CD4-positive, alpha-beta T cell treated with Interleukin-12 subunit alpha and Interleukin-12 subunit beta, for 1 hour (primary cell): ENCODE results near the gene NELFE.

Experiments
- DNase-seq: peaks from one replicate; pipeline ENCODE4 v3.0.0-alpha.2; 2020

NELFE gene

DNA sequence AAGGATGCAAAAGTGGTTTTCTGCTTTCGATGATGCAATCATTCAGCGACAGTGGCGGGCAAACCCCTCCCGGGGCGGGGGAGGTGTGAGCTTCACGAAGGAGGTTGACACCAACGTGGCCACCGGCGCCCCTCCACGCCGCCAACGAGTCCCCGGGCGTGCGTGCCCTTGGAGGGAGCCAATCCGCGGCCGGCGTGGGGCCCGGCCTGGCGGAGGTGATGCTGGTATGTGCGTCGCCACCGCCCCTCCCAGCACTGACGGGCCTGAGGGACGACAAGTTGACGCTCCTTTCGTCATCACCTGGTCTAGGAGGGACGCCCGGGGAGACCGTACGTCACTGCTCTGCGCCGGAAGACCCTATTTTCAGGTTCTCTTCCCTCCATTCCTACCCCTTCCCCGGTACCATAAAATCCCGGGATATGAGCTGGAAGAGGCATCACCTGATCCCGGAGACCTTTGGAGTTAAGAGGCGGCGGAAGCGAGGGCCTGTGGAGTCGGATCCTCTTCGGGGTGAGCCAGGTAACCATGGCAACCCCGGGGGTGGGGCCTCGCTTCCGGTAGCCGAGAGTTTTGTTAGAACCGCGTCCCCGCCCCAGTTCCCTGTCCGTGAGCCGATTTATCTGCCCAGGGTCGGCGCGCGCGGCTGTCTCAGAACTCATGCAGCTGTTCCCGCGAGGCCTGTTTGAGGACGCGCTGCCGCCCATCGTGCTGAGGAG is 13.4 kb upstream of the NELFE start, which contains the start of gene DXO:
Gene DXO (minus strand): TSS at position 146 of the 716 bp plus-strand sequence. CDS start 463 bp downstream, outside the sequence.
- peak; percentile 98 for DNase-seq

DNA sequence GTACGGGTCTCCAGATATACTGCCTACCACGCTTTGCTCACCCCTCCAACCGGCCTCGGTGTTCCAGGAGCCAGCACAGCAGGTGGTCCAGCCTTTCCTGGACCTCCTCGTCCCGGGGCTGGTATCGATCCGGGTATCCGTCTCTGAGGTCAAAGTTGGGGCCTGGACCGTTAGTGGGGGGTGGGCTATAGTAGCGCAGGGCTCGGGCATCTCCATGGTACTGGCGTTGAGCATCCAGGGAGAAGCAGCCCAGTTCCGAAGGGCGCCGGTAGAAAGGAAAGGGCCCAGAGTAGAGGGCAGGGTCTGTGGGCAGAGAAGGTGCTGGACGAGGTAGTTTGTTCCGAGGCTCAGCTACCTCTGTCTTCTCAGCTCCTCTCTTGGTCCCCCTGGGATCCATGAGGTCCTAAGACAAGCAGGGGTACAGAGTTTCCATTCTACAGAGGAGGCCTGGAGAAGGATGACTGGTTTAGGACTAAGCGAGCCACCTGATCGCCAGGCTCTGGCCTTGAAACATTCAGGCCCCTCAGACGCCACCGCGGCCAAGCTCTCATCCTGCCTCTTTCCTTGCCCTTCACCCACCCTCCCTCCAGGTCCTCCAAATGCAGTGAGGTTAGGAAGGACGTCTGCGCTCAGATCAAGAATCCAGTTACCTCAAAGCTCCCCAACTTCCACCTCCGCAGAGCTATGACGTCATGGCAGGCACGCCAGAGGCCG is 12.7 kb upstream of the NELFE start:
- no peak for DNase-seq

DNA sequence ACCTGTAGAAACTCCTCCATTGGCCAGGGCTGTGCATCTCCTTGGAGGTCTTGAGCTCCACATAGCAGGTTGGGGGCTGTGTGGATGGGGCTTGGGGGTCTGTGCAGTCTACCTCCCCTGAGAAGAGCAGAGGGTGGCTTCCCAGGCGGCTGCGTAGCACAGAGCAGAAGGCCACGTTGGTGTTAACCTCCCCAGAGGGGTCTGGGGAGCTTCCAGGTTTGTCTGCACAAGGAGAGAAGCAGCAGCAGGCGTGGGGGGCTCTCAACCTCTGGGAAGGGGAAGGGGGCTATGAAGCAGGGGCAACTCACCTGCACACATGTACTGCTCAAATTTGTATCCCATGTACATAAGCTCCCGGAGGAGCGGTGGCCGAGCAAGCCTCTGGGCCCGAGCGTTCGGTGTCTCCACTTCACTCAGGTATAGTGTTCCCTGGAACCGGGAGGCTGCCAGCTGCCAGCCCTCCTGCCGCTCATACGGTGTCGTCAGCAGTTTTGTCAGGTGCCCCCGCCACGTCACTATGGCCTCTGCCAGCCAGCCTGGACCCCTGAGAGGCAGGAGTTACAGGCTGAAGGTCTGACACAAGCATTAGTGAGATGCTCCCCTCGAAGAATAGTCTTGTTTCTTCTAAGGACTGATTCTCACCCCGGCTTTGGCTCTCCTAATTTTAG is 12.0 kb upstream of the NELFE start:
- no peak for DNase-seq

DNA sequence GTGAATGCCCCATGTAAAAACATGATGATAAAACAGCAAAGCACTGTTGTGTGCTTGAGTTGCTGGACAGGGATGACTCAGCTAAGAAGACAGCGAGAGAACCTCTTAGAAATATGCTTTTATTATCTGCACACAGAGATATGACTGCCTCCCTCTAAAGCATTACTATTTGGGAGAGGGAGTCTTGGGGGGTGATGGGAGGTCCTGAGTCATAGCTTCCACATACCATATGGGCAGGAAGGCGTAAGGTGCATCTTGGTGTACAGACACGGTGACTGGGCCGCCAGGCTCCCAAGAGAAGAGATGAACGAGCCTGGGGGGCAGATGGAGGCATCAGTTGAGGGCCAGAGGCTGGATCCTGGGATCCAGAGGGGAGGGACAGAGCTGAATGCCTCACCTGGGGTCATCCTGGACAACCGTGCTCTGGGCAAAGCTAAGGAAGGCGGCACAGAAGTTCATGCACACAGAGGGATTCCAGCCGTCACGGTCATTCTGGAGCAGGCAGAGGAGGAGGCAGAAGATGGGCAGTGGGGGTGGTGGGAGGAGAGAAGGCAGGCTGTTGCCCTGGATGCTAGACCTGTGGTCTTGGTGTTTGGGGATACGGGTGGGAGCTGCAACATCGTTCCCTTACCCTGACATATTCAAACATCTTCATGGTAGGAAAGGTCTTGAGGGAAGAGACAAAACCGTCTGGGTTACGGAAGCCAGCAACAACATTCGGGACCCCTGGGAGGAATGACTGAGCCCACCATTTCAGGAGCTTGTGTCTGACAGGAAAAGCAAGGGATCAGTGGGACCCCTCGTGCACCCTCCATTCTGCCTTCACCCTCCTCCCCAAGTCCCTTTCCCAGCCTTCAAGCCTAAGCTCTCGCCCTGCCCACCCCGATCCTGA is 11.2 kb upstream of the NELFE start:
- no peak for DNase-seq

DNA sequence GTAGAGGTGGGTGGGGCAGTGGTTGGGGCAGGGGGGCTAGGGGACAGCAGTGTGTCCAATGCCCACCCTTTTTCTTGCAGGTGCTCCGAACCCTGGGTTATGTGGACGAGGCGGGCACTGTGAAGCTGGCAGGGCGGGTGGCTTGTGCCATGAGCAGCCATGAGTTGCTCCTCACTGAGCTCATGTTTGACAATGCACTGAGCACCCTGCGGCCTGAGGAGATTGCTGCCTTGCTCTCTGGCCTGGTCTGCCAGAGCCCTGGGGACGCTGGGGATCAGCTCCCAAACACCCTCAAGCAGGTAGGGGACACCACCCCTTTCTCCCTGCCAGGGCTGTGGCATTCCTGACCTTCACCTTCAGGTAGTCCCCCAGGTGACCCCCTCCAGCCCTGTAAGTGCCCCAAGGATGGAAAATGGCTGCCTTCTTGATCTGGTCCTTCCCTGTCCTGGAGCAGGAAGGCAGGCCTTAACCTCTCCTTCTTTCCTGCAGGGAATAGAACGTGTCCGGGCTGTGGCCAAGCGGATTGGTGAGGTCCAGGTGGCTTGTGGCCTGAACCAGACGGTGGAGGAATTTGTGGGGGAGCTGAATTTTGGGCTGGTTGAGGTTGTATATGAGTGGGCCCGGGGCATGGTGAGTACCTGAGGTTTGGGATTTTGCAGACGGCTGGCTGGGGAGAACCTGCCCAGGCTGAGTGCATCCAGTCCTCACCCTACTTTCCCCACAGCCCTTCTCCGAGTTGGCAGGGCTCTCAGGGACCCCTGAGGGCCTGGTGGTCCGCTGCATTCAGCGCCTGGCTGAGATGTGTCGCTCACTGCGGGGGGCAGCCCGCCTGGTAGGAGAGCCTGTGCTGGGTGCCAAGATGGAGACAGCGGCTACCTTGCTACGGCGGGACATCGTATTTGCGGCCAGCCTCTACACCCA is 10.3 kb upstream of the NELFE start:
- DNase-seq, result no peak

DNA sequence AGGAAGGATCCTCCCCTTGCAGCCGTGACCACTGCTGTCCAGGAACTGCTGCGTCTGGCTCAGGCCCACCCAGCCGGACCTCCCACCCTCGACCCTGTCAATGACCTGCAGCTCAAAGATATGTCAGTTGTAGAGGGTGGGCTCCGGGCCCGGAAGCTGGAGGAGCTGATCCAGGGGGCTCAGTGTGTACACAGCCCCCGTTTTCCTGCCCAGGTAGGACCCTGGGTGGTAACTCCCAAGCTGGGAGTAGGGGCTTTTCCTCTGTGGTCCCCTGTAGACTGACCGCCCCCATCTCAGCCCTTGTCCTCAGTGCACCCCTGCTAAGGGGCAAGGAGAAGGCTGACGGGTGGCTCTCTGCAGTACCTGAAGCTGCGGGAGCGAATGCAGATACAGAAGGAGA is 9.6 kb upstream of the NELFE start:
- DNase-seq, result no peak

DNA sequence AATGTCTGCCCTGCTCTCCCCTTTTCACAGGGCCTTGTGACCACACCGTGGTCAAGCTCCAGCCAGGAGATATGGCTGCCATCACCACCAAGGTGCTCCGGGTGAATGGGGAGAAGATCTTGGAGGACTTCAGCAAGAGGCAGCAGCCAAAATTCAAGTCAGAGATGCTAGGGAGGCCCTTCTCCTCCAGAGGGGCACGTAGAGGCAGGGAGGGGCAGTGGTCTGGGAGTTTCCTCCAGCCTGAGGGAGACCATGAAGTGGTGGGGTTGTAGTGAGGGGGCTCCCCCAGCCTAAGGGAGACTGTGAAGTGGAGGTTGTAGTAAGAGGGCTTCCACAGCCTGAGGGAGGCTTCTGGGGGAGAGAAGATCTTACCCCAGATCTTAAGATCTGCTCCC is 9.2 kb upstream of the NELFE start:
- DNase-seq, result no peak

DNA sequence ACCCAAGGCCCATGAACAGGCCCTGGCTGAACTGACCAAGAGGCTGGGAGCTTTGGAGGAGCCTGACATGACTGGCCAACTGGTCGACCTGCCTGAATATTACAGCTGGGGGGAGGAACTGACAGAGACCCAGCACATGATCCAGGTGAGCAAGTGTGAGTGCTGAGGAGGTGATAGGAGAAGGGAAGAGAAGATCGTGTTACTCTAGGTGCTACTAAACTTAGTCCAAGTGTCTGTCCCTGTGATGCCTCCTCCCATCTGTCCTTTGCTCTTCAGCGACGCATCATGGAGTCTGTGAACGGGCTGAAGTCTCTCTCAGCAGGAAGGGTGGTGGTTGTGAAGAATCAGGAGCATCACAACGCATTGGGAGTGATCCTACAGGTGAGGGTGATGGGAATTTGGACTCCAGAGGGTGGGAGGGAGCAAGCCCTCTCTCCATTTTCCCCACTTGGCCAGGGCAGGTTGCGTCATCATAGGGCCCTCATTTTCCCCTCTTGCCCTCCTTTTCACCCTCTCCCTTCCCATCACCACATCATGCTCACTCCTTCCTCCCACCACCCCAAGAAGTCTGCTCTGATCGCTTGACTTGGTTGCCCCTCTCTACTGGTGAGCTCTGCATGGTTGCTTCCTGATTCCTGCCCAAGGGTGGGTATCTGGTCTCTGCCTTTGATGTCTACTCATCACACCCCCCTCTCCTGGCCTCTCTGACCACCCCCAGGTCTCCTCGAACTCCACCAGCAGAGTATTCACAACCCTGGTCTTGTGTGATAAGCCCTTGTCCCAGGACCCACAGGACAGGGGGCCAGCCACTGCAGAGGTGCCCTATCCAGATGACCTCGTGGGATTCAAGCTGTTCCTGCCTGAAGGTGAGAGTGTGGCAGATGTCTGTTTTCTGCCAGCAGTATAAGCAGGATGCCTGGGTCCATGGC is 8.5 kb upstream of the NELFE start:
- no peak for DNase-seq

DNA sequence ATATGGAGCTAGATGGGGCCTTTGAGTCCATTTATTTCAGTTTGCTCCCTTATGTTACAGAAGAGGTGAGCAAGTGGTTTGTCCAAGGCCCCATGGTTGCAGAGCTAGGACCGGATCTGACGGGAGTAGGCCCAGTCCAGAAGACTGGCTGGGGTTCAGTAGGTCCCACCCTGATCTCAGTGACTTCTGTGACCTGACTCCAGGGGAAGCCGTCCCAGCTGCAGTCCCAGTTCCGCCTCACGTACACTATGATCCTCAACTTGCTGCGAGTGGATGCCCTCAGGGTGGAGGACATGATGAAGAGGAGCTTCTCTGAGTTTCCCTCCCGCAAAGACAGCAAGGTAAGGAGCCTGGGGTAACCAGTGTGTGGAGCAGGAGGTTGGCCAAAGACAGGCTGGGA is 7.7 kb upstream of the NELFE start:
- no peak for DNase-seq

DNA sequence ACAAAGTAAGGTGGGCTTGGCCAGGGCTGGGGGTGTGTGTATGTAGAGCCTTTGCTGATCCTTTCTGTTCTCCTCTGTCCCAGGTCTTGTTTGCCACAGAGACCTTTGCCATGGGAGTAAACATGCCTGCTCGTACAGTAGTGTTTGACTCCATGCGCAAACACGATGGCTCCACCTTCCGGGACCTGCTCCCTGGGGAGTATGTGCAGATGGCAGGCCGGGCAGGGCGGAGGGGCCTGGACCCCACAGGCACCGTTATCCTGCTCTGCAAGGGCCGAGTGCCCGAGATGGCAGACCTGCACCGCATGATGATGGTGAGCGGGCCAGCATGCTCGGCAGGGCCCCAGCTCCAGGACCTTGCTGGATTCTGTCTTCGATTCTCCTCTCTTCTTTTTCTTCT is 6.9 kb upstream of the NELFE start:
- no peak for DNase-seq

DNA sequence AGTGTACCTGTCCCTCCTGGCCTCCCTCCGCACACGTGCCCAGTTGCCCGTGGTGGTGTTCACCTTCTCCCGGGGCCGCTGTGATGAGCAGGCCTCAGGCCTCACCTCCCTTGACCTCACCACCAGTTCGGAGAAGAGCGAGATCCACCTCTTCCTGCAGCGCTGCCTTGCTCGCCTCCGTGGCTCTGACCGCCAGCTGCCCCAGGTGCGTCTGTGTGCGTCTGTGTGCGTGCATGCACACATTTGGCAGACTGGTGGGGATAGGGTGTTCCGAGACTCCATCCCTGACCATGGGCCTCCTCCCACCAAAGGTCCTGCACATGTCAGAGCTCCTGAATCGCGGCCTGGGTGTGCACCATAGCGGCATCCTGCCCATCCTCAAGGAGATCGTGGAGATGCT is 5.2 kb upstream of the NELFE start:
- no peak for DNase-seq

DNA sequence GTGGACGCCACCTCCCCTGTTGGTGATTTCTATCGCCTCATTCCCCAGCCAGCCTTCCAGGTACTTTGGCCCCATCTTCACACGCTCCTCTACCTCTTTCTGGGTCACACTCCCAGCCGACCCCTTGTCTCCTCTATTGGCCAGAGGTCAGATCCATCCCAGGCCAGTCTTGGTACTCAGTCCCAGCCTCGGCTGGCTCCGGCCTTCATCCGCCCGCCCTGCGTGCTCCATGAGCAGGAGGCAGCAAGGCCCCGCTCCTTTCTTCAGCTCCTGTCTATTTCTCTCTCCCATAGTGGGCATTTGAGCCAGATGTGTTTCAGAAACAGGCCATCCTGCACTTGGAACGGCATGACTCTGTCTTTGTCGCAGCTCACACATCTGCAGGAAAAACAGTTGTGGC is 2.8 kb upstream of the NELFE start:
- no peak for DNase-seq

DNA sequence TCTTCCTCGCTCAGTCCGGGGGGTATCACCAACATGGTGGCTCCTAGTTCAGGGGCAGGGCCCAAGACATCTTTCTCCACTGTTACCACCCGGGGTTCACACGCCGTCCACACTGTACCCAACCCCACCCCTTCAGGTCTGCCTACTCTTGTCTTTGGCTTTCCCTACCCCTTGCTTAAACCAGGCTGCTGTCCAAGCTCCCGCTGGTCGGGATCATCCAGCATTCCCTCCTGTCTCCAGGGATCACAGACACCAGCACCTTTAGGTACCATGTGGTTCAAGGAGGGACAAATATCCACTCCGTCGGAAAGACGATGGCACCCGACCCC is 395 bp downstream of the NELFE start:
- no peak for DNase-seq

DNA sequence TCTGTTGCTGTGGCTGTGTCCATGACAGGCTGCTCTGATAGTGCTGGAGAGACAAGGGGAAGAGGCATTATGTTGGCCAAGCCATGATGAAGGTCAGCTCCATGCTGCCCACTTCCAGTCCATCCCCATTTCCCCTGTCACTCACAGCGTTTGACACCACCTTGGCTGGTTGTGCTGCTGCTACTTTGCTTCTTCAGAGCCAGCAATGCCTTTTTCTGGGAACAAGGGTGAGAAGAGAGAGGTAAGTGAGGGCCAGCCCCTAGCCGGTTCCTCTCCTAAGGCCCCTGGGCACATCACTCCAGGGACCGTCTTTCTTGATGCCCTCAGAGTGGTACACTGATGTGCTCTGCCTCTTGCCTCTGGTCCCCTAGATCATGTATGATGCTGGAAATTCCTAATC is 2.0 kb downstream of the NELFE start:
- DNase-seq, result no peak

DNA sequence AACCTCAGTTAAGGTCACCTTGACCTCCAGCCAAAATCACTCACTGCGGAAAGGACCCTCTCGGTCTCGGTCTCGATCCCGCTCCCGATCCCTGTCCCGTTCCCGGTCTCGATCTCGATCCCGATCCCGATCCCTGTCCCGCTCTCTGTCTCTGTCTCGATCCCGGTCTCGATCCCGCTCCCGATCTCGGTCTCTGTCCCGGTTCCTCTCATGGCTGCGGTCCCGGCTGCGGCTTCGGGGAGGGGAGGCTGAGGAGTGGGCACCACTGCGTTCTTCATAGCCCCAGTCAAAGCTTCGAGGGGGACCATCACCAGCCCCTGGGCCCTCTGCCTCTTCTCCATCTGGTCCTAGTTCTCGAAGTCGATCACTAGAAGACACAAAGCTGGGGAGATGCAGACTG is 4.3 kb downstream of the NELFE start:
- no peak for DNase-seq

DNA sequence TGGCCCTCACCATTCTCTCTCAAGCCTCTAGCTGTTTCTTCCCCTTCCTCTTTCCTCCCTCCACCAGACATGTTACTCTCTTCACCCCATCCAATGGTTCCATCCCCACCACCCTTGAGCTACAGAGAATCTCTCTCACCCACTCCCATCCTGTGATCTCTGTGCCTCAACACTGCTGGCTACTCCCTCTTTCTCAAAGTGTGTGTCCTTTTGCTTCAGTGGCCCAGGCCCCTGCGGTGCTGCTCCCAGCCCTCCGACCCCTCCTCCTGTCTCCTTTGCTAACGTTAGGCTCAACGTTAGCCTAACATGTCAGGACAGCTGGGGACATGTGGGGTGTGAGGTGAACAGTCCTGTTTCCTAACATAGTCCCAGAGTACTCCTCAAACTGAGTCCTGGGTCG is 5.9 kb downstream of the NELFE start:
- DNase-seq, result no peak

DNA sequence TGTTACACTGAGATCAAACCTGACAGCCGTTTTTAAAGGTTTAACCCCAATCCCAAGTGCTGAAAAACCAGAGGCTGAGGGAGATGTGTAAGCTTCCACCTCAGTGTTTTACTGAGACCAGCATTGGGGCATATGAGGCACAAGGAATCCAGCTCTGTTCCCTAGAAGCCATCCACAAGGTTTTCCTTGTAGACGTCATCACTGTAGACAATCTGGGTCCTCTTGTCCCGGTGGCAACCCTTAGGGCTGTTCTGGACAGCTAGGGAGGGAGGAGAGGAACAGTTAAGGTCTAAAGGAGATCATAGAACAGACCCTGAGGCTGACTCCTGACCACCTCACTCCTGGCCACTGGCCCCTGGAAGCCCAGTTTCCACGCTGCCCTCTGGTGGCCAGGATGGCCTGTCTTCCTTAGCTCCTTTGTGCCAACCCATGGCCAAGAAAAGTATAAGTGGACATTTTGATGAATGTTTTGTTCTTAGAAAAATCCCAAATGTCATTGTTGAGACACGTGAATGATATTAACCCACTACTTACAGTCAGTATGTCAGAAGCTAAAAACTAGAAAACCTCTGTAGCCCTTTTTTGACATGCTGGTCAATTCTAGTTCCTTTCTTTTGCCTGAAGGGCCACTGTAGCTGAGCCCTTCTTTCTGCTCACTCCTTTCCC is 6.5 kb downstream of the NELFE start:
- peak; percentile 46 for DNase-seq

DNA sequence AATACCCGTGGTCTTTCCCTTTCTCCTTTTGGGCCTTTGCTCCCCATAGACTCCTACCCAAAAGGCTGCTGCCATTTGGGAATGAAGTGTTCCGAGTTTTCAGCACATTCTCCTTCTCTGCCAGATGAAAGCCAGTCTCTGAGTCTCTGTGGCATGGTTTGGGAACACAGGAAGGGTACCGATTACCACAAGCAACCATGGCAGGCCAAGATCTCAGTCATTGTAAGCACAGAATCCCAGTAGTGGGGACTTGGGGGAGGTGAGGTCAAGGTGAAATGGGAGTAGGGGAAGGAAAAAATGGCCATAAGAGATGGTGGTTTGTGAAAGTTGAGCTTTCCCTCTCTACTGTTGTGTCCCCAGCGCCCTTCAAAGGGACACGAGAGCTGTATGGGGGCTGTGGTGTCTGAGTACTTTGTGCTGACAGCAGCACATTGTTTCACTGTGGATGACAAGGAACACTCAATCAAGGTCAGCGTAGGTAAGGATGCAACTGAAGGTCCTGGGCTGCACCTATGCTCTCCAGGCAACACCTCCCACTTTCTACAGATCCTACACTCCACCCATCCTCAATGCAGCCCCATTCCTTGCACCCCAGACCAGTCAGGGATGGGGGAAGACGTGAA is 8.7 kb downstream of the NELFE start:
- no peak for DNase-seq

DNA sequence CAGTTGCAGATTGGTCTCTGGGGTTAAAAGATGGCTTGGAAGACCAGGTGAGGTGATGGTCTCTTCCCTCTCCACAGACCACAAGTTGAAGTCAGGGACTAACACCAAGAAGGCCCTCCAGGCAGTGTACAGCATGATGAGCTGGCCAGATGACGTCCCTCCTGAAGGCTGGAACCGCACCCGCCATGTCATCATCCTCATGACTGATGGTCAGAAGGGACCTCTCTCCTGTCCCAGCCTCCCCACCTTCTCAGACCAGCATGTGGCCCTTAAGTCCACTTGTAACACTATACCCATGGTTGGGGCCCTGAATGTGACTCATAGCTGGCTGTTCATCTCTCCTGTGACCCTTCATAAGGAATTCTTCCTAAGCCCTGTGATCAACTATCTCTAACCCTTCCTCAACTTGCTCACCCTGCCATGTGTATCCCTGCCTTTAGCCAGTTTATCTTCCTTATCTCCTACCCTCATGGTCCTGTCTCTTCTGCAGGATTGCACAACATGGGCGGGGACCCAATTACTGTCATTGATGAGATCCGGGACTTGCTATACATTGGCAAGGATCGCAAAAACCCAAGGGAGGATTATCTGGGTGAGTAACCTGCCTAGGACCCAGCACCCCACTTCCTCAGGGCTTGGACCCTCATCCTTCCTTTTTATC is 9.9 kb downstream of the NELFE start:
- DNase-seq, result no peak
